Ovary (tissue), 3 donors: ENCODE measurements around the gene PNPLA2.

Experiments
- CTCF ChIP-seq, 3 donors: fragments of 450-650 bp in 2 of 3; fragments of 200-600 bp in 1 of 3; IDR thresholded peaks; one replicate each; pipeline versions ENCODE4 v1.5.1 to v1.8.0; 2016 to 2022; ENCODE audit warnings: antibody characterized with exemption in 3 of 3, mild to moderate bottlenecking in 1 of 3
- POLR2A ChIP-seq: fragments of 450-650 bp; IDR thresholded peaks from one replicate; pipeline ENCODE4 v1.6.1; 2017; ENCODE audit warnings: antibody characterized with exemption, mild to moderate bottlenecking, moderate library complexity
- donor health status: DM: no; HTN: no; CAD: no.

DNA sequence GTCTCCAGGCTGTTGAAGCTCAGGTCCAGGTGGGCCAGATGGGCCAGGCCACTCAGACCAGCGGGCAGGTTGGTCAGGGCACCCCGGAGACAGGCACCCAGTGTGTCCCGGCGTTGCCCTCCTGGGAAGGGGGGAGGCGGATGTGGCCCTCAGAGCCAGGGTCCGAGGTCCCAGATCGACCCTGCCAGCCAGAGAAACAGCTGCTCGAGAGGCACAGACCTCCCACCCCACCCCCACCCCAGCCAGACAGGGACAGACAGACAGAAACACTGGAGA, 15.3 kb upstream of the PNPLA2 start:
- TF ChIP-seq CTCF (IDR thresholded peaks at IDR 0.05) (no peak), POLR2A (no peak)
